K562 (cell line): ENCODE results near the gene IMP4. TPM values are rescaled to one million over a fixed set of nuclear protein-coding genes. Genes with fewer than 3 reads are reported as not detected.

Experiments used
- CHD2 ChIP-seq: IDR thresholded peaks from 2 replicates; pipeline ENCODE4 v1.6.1; 2011; ENCODE audit warnings: low read depth, low read length
- KDM5B ChIP-seq: fragments of 200-600 bp; sonication (generic); IDR thresholded peaks from 2 replicates; pipeline ENCODE4 v1.6.1; 2012; ENCODE audit warnings: low read depth, mild to moderate bottlenecking, moderate library complexity, low read length, control low read depth, inconsistent platforms; ENCODE audit not compliant: insufficient replicate concordance
- KLF10 ChIP-seq: fragments of 250-450 bp; sonication (Bioruptor Pico); IDR thresholded peaks from 2 replicates; pipeline ENCODE4 v1.6.1; 2021; ENCODE audit warnings: matching md5 sums
- MAZ ChIP-seq, 2 experiments: fragments of 450-650 bp in 1 of 2; sonication (generic) in 1 of 2; formaldehyde crosslinking; IDR thresholded peaks in 1 of 2; conservative IDR thresholded peaks in 1 of 2; 2 replicates each; pipeline versions ENCODE4 v1.4.0 to v1.5.0; 2020; ENCODE audit warnings: mild to moderate bottlenecking in 1 of 2, missing genetic modification reagents in 1 of 2
- MCM2 ChIP-seq: fragments of 450-650 bp; IDR thresholded peaks from 2 replicates; pipeline ENCODE4 v1.6.1; 2017; ENCODE audit warnings: low read depth, mild to moderate bottlenecking
- SIRT6 ChIP-seq: IDR thresholded peaks from one replicate; pipeline ENCODE4 v1.6.1; 2012; ENCODE audit warnings: low read depth, mild to moderate bottlenecking, control low read depth, inconsistent platforms, low read length, moderate library complexity
- SMARCA4 ChIP-seq: fragments of 450-650 bp; IDR thresholded peaks from 2 replicates; pipeline ENCODE4 v1.6.1; 2016
- TSC22D4 ChIP-seq: fragments of 450-650 bp; IDR thresholded peaks from 2 replicates; pipeline ENCODE4 v1.6.1; 2016; ENCODE audit warnings: missing genetic modification characterization, missing biosample characterization, control low read depth
- WHSC1 ChIP-seq: IDR thresholded peaks from one replicate; pipeline ENCODE4 v1.6.1; 2012; ENCODE audit warnings: low read length, control low read depth, inconsistent platforms
- ZKSCAN1 ChIP-seq: fragments of 150-350 bp; IDR thresholded peaks from 2 replicates; pipeline ENCODE4 v1.6.1; 2016; ENCODE audit warnings: low read depth, low read length
- ZNF444 ChIP-seq: fragments of 250-450 bp; sonication (Bioruptor Pico); IDR thresholded peaks from 2 replicates; pipeline ENCODE4 v1.4.0; 2020; ENCODE audit warnings: mild to moderate bottlenecking, moderate library complexity
- polyA plus RNA-seq, 8 experiments: library from polyadenylated mRNA; depleted of rRNA in 4 of 8; stranded (reverse) in 5 of 8; unstranded in 3 of 8; fragments of >200 nt; fragmentation: Nextera tagmentation in 2 of 8; fragmentation: Illumina TruSeq in 1 of 8; extraction: Ambion mirVana in 2 of 8; extraction: Trizol in 1 of 8; gene quantifications; 2 replicates each; pipeline versions ENCODE4 v1.2.1 to v1.2.3, GENCODE V29; 2011 to 2014; ENCODE audit warnings: inconsistent platforms in 1 of 8, missing spikeins in 1 of 8
- total RNA-seq, 7 experiments: library from RNA; depleted of rRNA in 6 of 7; stranded (reverse); fragments of >200 nt in 6 of 7; fragmentation: Illumina TruSeq in 2 of 7; extraction: Trizol in 2 of 7; gene quantifications; 2 replicates each; pipeline versions ENCODE4 v1.2.1 to v1.2.3, GENCODE V29; 2011 to 2021; ENCODE audit warnings: low replicate concordance in 1 of 7
- TF ChIP-seq, protein P1 (sequence below), 2 experiments: fragments of 450-650 bp; formaldehyde crosslinking in 1 of 2; IDR thresholded peaks; 2 replicates each; pipeline versions ENCODE4 v1.4.0 to v1.6.1; 2014 to 2020; ENCODE audit warnings: mild to moderate bottlenecking in 2 of 2, borderline replicate concordance in 1 of 2, low read depth in 1 of 2
- TF ChIP-seq, protein P2 (sequence below): fragments of 450-650 bp; IDR thresholded peaks from 2 replicates; pipeline ENCODE4 v1.6.1; 2016
- TF ChIP-seq, protein P3 (sequence below): sonication (generic); formaldehyde crosslinking; IDR thresholded peaks from 2 replicates; pipeline ENCODE4 v1.8.0; 2022; ENCODE audit warnings: missing genetic modification reagents, mild to moderate bottlenecking, moderate library complexity, borderline replicate concordance

The IMP4 gene
- total and polyA plus RNA-seq, 9 of the 15 experiments (the other 6 are each of a cell fraction or from before 2014, with no cell fraction given): 35.4 to 209 (median 100.0) TPM

- TF ChIP-seq, protein P1, sequence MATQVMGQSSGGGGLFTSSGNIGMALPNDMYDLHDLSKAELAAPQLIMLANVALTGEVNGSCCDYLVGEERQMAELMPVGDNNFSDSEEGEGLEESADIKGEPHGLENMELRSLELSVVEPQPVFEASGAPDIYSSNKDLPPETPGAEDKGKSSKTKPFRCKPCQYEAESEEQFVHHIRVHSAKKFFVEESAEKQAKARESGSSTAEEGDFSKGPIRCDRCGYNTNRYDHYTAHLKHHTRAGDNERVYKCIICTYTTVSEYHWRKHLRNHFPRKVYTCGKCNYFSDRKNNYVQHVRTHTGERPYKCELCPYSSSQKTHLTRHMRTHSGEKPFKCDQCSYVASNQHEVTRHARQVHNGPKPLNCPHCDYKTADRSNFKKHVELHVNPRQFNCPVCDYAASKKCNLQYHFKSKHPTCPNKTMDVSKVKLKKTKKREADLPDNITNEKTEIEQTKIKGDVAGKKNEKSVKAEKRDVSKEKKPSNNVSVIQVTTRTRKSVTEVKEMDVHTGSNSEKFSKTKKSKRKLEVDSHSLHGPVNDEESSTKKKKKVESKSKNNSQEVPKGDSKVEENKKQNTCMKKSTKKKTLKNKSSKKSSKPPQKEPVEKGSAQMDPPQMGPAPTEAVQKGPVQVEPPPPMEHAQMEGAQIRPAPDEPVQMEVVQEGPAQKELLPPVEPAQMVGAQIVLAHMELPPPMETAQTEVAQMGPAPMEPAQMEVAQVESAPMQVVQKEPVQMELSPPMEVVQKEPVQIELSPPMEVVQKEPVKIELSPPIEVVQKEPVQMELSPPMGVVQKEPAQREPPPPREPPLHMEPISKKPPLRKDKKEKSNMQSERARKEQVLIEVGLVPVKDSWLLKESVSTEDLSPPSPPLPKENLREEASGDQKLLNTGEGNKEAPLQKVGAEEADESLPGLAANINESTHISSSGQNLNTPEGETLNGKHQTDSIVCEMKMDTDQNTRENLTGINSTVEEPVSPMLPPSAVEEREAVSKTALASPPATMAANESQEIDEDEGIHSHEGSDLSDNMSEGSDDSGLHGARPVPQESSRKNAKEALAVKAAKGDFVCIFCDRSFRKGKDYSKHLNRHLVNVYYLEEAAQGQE (IDR thresholded peaks at IDR 0.05; ENCODE audit: borderline replicate concordance): peak; percentile 87
- TF ChIP-seq, protein P1 (CRISPR knock-in tag; IDR thresholded peaks at IDR 0.05; ENCODE audit: low read depth): 0 out of 2 replicates have a peak, but pooled peaks have one; percentile 30
- no peak for TF ChIP-seq CHD2
- no peak for TF ChIP-seq TSC22D4
- TF ChIP-seq WHSC1: no peak
- no peak for TF ChIP-seq SIRT6
- TF ChIP-seq ZKSCAN1: 0 out of 2 replicates have a peak, but pooled peaks have one; percentile 16
- TF ChIP-seq KDM5B: peak; percentile 79
- no peak for TF ChIP-seq KLF10
- no peak for TF ChIP-seq ZNF444
- TF ChIP-seq, protein P2, sequence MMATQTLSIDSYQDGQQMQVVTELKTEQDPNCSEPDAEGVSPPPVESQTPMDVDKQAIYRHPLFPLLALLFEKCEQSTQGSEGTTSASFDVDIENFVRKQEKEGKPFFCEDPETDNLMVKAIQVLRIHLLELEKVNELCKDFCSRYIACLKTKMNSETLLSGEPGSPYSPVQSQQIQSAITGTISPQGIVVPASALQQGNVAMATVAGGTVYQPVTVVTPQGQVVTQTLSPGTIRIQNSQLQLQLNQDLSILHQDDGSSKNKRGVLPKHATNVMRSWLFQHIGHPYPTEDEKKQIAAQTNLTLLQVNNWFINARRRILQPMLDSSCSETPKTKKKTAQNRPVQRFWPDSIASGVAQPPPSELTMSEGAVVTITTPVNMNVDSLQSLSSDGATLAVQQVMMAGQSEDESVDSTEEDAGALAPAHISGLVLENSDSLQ: peak; percentile 64
- TF ChIP-seq SMARCA4: 0 out of 2 replicates have a peak, but pooled peaks have one; percentile 11
- TF ChIP-seq MCM2: no peak
- TF ChIP-seq, protein P3, sequence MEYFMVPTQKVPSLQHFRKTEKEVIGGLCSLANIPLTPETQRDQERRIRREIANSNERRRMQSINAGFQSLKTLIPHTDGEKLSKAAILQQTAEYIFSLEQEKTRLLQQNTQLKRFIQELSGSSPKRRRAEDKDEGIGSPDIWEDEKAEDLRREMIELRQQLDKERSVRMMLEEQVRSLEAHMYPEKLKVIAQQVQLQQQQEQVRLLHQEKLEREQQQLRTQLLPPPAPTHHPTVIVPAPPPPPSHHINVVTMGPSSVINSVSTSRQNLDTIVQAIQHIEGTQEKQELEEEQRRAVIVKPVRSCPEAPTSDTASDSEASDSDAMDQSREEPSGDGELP (CRISPR knock-in tag): no peak; the same call in 1 of the 2 replicates
- peak; percentile 69 to 72; a peak in 3 of 4 replicates for TF ChIP-seq MAZ (CRISPR knock-in tag; conservative IDR thresholded peaks at IDR 0.05 in 1 of 2, IDR thresholded peaks at IDR 0.05 in 1 of 2)
Observed at GRCh38 chr2:130355578-130356431, 13.1 kb downstream of the IMP4 start, which contains the start of gene PTPN18 (continued).
